Calu3 (cell line): Measurements from ENCODE around the gene CLBA1. TPM values are rescaled to one million over a fixed set of nuclear protein-coding genes. Genes with fewer than 3 reads are reported as not detected.
A peak's percentile ranks its signal among the peaks of the same experiment; 100 is the strongest.

Source experiments
- BruUV-seq: library from RNA; stranded (reverse); fragments of 400-500 nt; replicated peaks from 2 replicates; lab custom pipeline; 2021; lab: Mats Ljungman, UMichigan
- CTCF ChIA-PET: fragments of 300-600 bp; sonication (Branson Sonifier 250); formaldehyde crosslinking; loops from one replicate; lab custom pipeline; 2022; ENCODE audit warnings: antibody characterized with exemption; lab: Charles Lee
- DNase-seq: peaks from one replicate; pipeline ENCODE4 v3.0.0; 2022
- H3K27ac Mint-ChIP-seq: one replicate; pipeline ENCODE4 v1.8.0; 2022; ENCODE audit warnings: mixed read lengths; ENCODE audit not compliant: unreplicated experiment
- H3K27me3 Mint-ChIP-seq: one replicate; pipeline ENCODE4 v1.8.0; 2022; ENCODE audit warnings: mixed read lengths; ENCODE audit not compliant: unreplicated experiment
- H3K36me3 Mint-ChIP-seq: one replicate; pipeline ENCODE4 v1.8.0; 2022; ENCODE audit warnings: mild to moderate bottlenecking, moderate library complexity, mixed read lengths; ENCODE audit not compliant: insufficient read depth, unreplicated experiment
- H3K4me1 Mint-ChIP-seq: one replicate; pipeline ENCODE4 v1.8.0; 2022; ENCODE audit warnings: mild to moderate bottlenecking, low read depth, mixed read lengths; ENCODE audit not compliant: unreplicated experiment
- H3K4me3 Mint-ChIP-seq: one replicate; pipeline ENCODE4 v1.8.0; 2022; ENCODE audit warnings: mild to moderate bottlenecking, low read depth, moderate library complexity, mixed read lengths; ENCODE audit not compliant: unreplicated experiment
- H3K9me3 Mint-ChIP-seq: one replicate; pipeline ENCODE4 v1.8.0; 2022; ENCODE audit warnings: low read depth, mixed read lengths; ENCODE audit not compliant: unreplicated experiment
- intact Hi-C: fragments of 100-400 bp; cut with micrococcal nuclease; formaldehyde crosslinking; loops from one replicate; pipeline ENCODE4 v1.10.0; 2022; ENCODE audit not compliant: unreplicated experiment
- total RNA-seq: library from RNA; stranded (reverse); gene quantifications from 2 replicates; pipeline ENCODE4 v1.2.3, GENCODE V29; 2022
- TF ChIP-seq, protein P1 (sequence below): fragments of 200-600 bp; IDR thresholded peaks from one replicate; pipeline ENCODE4 v1.8.0; 2022; ENCODE audit warnings: antibody characterized with exemption; ENCODE audit not compliant: unreplicated experiment

CLBA1 gene
- total RNA-seq, 1 experiment from 2014 or later: 12.8 TPM

DNA sequence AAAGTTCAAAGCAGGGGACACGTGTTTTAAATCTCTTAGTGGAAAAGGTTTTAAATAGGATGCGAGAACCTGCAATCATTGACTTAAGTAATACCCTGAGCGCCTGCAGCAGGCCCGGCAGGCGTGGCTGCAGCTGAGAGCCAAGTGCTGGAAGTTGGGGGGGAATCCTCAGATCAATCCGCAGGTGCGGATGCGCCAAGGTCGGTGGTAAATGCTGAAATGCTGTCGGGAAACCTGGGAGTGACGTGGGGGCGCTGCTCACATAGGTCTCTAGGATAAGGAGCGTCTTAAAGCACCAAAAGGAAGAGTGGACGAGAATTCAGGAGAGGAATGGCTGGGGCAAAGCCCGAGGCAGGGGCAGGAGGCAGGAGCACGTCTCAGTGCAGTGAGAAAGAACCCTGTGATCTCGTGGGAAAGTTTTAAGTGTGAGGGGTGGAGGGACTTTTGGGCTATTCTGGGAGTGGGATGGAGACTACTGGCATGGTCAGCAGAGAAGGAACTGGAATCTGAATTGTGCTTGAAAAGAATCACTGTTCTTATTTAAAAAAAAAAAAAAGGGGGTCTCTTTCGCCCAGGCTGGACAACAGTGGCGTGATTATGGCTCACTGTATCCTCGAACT lies 36.2 kb downstream of the CLBA1 start:
- CTCF ChIA-PET: no interaction called here
- H3K27me3 Mint-ChIP-seq: no peaks in the 10 kb centered on the region
- peaks cover 51% of the 10 kb centered on the region for H3K36me3 Mint-ChIP-seq
- BruUV-seq: TSS peak; percentile 86
- H3K27ac Mint-ChIP-seq: peak overlapping the region; percentile 97
- peaks cover under 1% of the 10 kb centered on the region for H3K9me3 Mint-ChIP-seq
- intact Hi-C loops: loop anchor here (5.0 kb wide), 1 partner anchor 49 kb away; no protein-coding TSS in a partner anchor
- peaks cover 34% of the 10 kb centered on the region for H3K4me1 Mint-ChIP-seq
- TF ChIP-seq, protein P1, sequence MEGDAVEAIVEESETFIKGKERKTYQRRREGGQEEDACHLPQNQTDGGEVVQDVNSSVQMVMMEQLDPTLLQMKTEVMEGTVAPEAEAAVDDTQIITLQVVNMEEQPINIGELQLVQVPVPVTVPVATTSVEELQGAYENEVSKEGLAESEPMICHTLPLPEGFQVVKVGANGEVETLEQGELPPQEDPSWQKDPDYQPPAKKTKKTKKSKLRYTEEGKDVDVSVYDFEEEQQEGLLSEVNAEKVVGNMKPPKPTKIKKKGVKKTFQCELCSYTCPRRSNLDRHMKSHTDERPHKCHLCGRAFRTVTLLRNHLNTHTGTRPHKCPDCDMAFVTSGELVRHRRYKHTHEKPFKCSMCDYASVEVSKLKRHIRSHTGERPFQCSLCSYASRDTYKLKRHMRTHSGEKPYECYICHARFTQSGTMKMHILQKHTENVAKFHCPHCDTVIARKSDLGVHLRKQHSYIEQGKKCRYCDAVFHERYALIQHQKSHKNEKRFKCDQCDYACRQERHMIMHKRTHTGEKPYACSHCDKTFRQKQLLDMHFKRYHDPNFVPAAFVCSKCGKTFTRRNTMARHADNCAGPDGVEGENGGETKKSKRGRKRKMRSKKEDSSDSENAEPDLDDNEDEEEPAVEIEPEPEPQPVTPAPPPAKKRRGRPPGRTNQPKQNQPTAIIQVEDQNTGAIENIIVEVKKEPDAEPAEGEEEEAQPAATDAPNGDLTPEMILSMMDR: no peak
- DNase-seq: peak; percentile 79
- H3K4me3 Mint-ChIP-seq: peak overlapping the region; percentile 96

DNA sequence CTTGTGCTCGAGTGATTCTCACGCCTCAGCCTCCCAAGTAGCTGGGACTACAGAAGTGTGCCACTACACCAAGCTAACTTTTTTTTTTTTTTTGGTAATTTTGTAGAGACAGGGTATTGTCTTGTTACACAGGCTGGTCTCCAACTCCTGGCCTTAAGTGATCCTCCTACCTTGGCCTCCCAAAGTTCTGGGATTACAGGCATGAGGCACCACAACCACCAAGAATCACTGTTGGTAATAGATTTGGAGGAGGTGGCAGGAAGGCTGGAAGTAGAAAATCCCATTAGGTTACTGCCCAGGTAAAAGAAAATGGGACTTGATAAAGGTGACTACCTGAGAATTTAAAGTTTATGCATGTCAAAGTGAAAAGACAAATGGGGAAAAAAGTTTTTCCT lies 36.7 kb downstream of the CLBA1 start:
- TF ChIP-seq, protein P1: no peak
- peaks cover 36% of the 10 kb centered on the region for H3K4me1 Mint-ChIP-seq
- BruUV-seq: no TSS peak
- peaks cover 2% of the 10 kb centered on the region for H3K9me3 Mint-ChIP-seq
- no peak for DNase-seq
- peaks cover 47% of the 10 kb centered on the region for H3K36me3 Mint-ChIP-seq
- intact Hi-C loops: loop anchor here (5.0 kb wide), 1 partner anchor 50 kb away; no protein-coding TSS in a partner anchor
- peak overlapping the region; percentile 97 for H3K27ac Mint-ChIP-seq
- H3K27me3 Mint-ChIP-seq: no peaks in the 10 kb centered on the region
- H3K4me3 Mint-ChIP-seq: peak overlapping the region; percentile 96
- CTCF ChIA-PET: no interaction called here

DNA sequence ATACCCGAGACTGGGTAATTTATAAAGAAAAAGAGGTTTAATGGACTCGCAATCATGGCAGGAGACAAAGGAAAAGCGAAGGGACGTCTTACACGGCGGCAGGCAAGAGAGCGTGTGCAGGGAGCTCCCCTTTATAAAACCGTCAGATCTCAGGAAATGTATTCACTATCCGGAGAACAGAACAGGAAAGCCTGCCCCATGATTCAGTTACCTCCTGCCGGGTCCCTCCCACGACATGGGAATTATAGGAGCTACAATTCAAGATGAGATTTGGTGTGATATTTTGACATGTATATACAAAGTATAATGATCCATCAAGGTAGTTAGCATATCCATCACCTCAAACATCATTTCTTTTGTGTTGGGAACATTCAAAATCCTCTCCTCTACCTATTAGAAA lies 37.6 kb downstream of the CLBA1 start:
- H3K4me1 Mint-ChIP-seq: peaks cover 36% of the 10 kb centered on the region
- intact Hi-C loops: loop anchor here (5.0 kb wide), 1 partner anchor 51 kb away; no protein-coding TSS in a partner anchor
- no TSS peak for BruUV-seq
- TF ChIP-seq, protein P1: no peak
- no peaks in the 10 kb centered on the region for H3K27me3 Mint-ChIP-seq
- CTCF ChIA-PET: no interaction called here
- DNase-seq: no peak
- peaks cover 42% of the 10 kb centered on the region for H3K36me3 Mint-ChIP-seq
- no peak overlapping the region for H3K4me3 Mint-ChIP-seq
- no peak overlapping the region for H3K27ac Mint-ChIP-seq
- peaks cover 2% of the 10 kb centered on the region for H3K9me3 Mint-ChIP-seq

DNA sequence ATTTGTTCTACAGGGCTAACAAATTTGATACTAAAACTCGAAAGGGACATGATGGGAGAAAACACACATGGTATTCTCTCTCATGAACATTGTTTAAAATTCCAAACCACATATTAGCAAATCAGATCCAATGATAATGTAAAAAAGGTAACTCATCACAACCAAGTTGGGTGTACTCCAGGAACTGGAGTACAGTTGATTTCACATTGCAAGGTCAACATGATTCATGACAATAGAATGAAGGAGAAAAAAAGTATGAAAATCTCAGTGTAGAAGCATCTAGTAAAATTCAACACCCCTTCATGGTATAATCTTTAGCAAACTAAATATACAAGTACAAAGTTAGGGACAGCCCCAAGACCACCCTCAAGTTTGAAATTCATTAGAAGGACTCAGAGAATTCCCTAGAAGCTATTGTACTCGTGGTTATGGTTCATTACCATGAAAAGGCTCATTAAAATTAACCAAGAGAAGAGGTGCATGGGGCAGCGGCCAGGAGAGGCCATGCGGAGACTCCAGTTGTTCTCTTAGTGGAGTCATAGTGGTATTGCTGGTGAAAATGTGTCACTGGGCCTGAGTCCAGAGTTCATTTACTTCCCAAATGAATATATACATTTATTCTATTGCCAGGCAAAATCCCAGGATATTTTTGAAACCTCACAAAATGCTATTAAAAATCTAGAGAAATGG lies 38.3 kb downstream of the CLBA1 start:
- intact Hi-C loops: loop anchor here (5.0 kb wide), 1 partner anchor 52 kb away; no protein-coding TSS in a partner anchor
- H3K36me3 Mint-ChIP-seq: peaks cover 34% of the 10 kb centered on the region
- peaks cover 36% of the 10 kb centered on the region for H3K4me1 Mint-ChIP-seq
- DNase-seq: no peak
- CTCF ChIA-PET: no interaction called here
- TF ChIP-seq, protein P1: no peak
- peaks cover 2% of the 10 kb centered on the region for H3K9me3 Mint-ChIP-seq
- peak overlapping the region; percentile 20 for H3K27ac Mint-ChIP-seq
- BruUV-seq: no TSS peak
- H3K4me3 Mint-ChIP-seq: no peak overlapping the region
- H3K27me3 Mint-ChIP-seq: no peaks in the 10 kb centered on the region
